HUES48 (cell line): ENCODE measurements around the gene PPP1R10.

Experiments
- H3K27ac ChIP-seq: one replicate; pipeline ENCODE4 v1.7.0; 2013; ENCODE audit warnings: low read depth, low read length, inconsistent platforms
- H3K27me3 ChIP-seq: 2 replicates; pipeline ENCODE4 v1.6.1; 2013; ENCODE audit warnings: mild to moderate bottlenecking, low read length; ENCODE audit not compliant: control insufficient read depth, insufficient read depth
- H3K36me3 ChIP-seq: 2 replicates; pipeline ENCODE4 v1.6.1; 2013; ENCODE audit warnings: low read length; ENCODE audit not compliant: control insufficient read depth, insufficient read depth
- H3K4me1 ChIP-seq: 2 replicates; pipeline ENCODE4 v1.6.1; 2013; ENCODE audit warnings: mild to moderate bottlenecking, low read length; ENCODE audit not compliant: control insufficient read depth, insufficient read depth
- H3K4me3 ChIP-seq: 2 replicates; pipeline ENCODE4 v1.5.1; 2013; ENCODE audit warnings: mild to moderate bottlenecking, low read depth, low read length
- H3K9ac ChIP-seq: 2 replicates; pipeline ENCODE4 v1.6.1; 2013; ENCODE audit warnings: mild to moderate bottlenecking, low read depth, low read length, moderate library complexity
- H3K9me3 ChIP-seq: 2 replicates; pipeline ENCODE4 v1.6.1; 2013; ENCODE audit warnings: low read length; ENCODE audit not compliant: control insufficient read depth, insufficient read depth

Gene PPP1R10

GRCh38 chr6:30618270-30618797 lies 1.3 kb upstream of the PPP1R10 start:
- H3K9me3 ChIP-seq: no peaks in the 10 kb centered on the region
- peaks cover 56% of the 10 kb centered on the region for H3K36me3 ChIP-seq
- H3K9ac ChIP-seq: peak overlapping the region; percentile 96
- H3K27me3 ChIP-seq: no peaks in the 10 kb centered on the region
- H3K4me1 ChIP-seq: peaks cover 14% of the 10 kb centered on the region
- H3K4me3 ChIP-seq: peak overlapping the region; percentile 86
- H3K27ac ChIP-seq: peak overlapping the region; percentile 98

- H3K9me3 ChIP-seq: no peaks in the 10 kb centered on the region
- H3K4me1 ChIP-seq: peaks cover 14% of the 10 kb centered on the region
- H3K36me3 ChIP-seq: peaks cover 51% of the 10 kb centered on the region
- H3K4me3 ChIP-seq: peak within 1 kb of the TSS; percentile 89
- H3K27ac ChIP-seq: peak within 1 kb of the TSS; percentile 98
- H3K27me3 ChIP-seq: no peaks in the 10 kb centered on the region
- peak within 1 kb of the TSS; percentile 99 for H3K9ac ChIP-seq
Observed at GRCh38 chr6:30617565-30618269, 674 bp upstream of the PPP1R10 start, which contains the start of gene MRPS18B. Gene MRPS18B, plus strand, starts transcription at chr6:30617840. Its CDS starts 26 bp downstream, at chr6:30617866.

- peaks cover 46% of the 10 kb centered on the region for H3K36me3 ChIP-seq
- H3K9me3 ChIP-seq: no peaks in the 10 kb centered on the region
- H3K4me1 ChIP-seq: peaks cover 14% of the 10 kb centered on the region
- no peaks in the 10 kb centered on the region for H3K27me3 ChIP-seq
- peak overlapping the region; percentile 99 for H3K9ac ChIP-seq
- H3K4me3 ChIP-seq: peak overlapping the region; percentile 89
- peak overlapping the region; percentile 95 for H3K27ac ChIP-seq
Observed at GRCh38 chr6:30615958-30616810, 859 bp downstream of the PPP1R10 start.

- peak overlapping the region; percentile 89 for H3K4me3 ChIP-seq
- peaks cover 48% of the 10 kb centered on the region for H3K36me3 ChIP-seq
Observed at GRCh38 chr6:30615219-30615957, 1.7 kb downstream of the PPP1R10 start.

GRCh38 chr6:30614843-30615218 lies 2.2 kb downstream of the PPP1R10 start:
- no peaks in the 10 kb centered on the region for H3K27me3 ChIP-seq
- H3K36me3 ChIP-seq: peaks cover 51% of the 10 kb centered on the region
- peak overlapping the region; percentile 95 for H3K27ac ChIP-seq
- peak overlapping the region; percentile 99 for H3K9ac ChIP-seq
- no peaks in the 10 kb centered on the region for H3K9me3 ChIP-seq
- peaks cover 14% of the 10 kb centered on the region for H3K4me1 ChIP-seq
- H3K4me3 ChIP-seq: peak overlapping the region; percentile 89

More at GRCh38 chr6:30615219-30615957, 1.7 kb downstream of the PPP1R10 start:
- Histone ChIP-seq H3K27me3 (no peaks in the 10 kb centered on the region), H3K9ac (peak overlapping the region; percentile 99), H3K9me3 (no peaks in the 10 kb centered on the region), H3K27ac (peak overlapping the region; percentile 95), H3K4me1 (peaks cover 14% of the 10 kb centered on the region)

GRCh38 chr6:30614044-30614842 lies 2.8 kb downstream of the PPP1R10 start:
- Histone ChIP-seq H3K27me3 (no peaks in the 10 kb centered on the region), H3K4me1 (peaks cover 14% of the 10 kb centered on the region), H3K27ac (peak overlapping the region; percentile 95), H3K9ac (peak overlapping the region; percentile 67), H3K36me3 (peaks cover 51% of the 10 kb centered on the region), H3K4me3 (peak overlapping the region; percentile 89), H3K9me3 (no peaks in the 10 kb centered on the region)

GRCh38 chr6:30613251-30614043 lies 3.6 kb downstream of the PPP1R10 start:
- Histone ChIP-seq H3K27ac (peak overlapping the region; percentile 95), H3K36me3 (peaks cover 57% of the 10 kb centered on the region), H3K4me1 (peaks cover 14% of the 10 kb centered on the region), H3K9ac (no peak overlapping the region), H3K27me3 (no peaks in the 10 kb centered on the region), H3K4me3 (no peak overlapping the region), H3K9me3 (no peaks in the 10 kb centered on the region)

GRCh38 chr6:30612687-30613248 lies 4.3 kb downstream of the PPP1R10 start:
- peak overlapping the region; percentile 63 for H3K27ac ChIP-seq
- no peaks in the 10 kb centered on the region for H3K9me3 ChIP-seq
- H3K9ac ChIP-seq: no peak overlapping the region
- no peak overlapping the region for H3K4me3 ChIP-seq
- no peaks in the 10 kb centered on the region for H3K27me3 ChIP-seq
- H3K4me1 ChIP-seq: peaks cover 14% of the 10 kb centered on the region
- H3K36me3 ChIP-seq: peaks cover 64% of the 10 kb centered on the region

- H3K27ac ChIP-seq: no peak overlapping the region
- H3K36me3 ChIP-seq: peaks cover 70% of the 10 kb centered on the region
- H3K27me3 ChIP-seq: no peaks in the 10 kb centered on the region
- no peak overlapping the region for H3K9ac ChIP-seq
- H3K4me3 ChIP-seq: no peak overlapping the region
- H3K4me1 ChIP-seq: peaks cover 14% of the 10 kb centered on the region
- H3K9me3 ChIP-seq: no peaks in the 10 kb centered on the region
Observed at GRCh38 chr6:30612213-30612612, 4.8 kb downstream of the PPP1R10 start.
